Retinal pigment epithelial cell (primary cell): ENCODE data around the gene ZNF667.

Experiments used
- DNase-seq: peaks from one replicate; pipeline ENCODE4 v3.0.0-alpha.2; 2010; ENCODE audit warnings: low read depth
- H3K4me3 ChIP-seq: 2 replicates; pipeline ENCODE4 v1.5.1; 2011; ENCODE audit warnings: mild to moderate bottlenecking, low read length, control low read depth, moderate library complexity
- CTCF ChIP-seq: conservative IDR thresholded peaks from 2 replicates; pipeline ENCODE4 v1.5.1; 2011; ENCODE audit warnings: low read depth, low read length, control low read depth, inconsistent platforms

Gene ZNF667

GRCh38 chr19:56476651-56477428 lies at the start of gene ZNF667:
Gene ZNF667, minus strand, starts transcription at chr19:56477345. Its CDS starts 14,975 bp downstream, at chr19:56462370.
- peak within 1 kb of the TSS; percentile 84 for H3K4me3 ChIP-seq
- no peak for TF ChIP-seq CTCF
- DNase-seq, result peak; percentile 66

GRCh38 chr19:56525214-56525860 lies 48.2 kb upstream of the ZNF667 start:
- no peak for DNase-seq
- TF ChIP-seq CTCF, result no peak

GRCh38 chr19:56508290-56508778 lies 31.2 kb upstream of the ZNF667 start:
- TF ChIP-seq CTCF, result no peak
- peak overlapping the region; percentile 59 for H3K4me3 ChIP-seq
- no peak for DNase-seq

More at GRCh38 chr19:56525214-56525860, 48.2 kb upstream of the ZNF667 start:
- H3K4me3 ChIP-seq, result no peak overlapping the region

- H3K4me3 ChIP-seq, result peak within 1 kb of the TSS; percentile 59
- peak; percentile 96 for DNase-seq
- TF ChIP-seq CTCF, result no peak
Measured at GRCh38 chr19:56507446-56508289, 30.5 kb upstream of the ZNF667 start, which contains the start of gene ZNF471. Gene ZNF471, plus strand, starts transcription at chr19:56507855. Its CDS starts 3,717 bp downstream, at chr19:56511572.

GRCh38 chr19:56504581-56504980 lies 27.4 kb upstream of the ZNF667 start:
- TF ChIP-seq CTCF, result no peak

GRCh38 chr19:56491399-56491798 lies 14.3 kb upstream of the ZNF667 start:
- no peak for DNase-seq
- no peak overlapping the region for H3K4me3 ChIP-seq
- TF ChIP-seq CTCF, result no peak

More at GRCh38 chr19:56504581-56504980, 27.4 kb upstream of the ZNF667 start:
- H3K4me3 ChIP-seq, result no peak overlapping the region
- DNase-seq, result no peak
